ENCODE measurements around the gene UBR4. TPM values are rescaled to one million over a fixed set of nuclear protein-coding genes. Genes with fewer than 3 reads are reported as not detected.

Gene UBR4
- total RNA-seq, 1 donor = 136 TPM

DNA sequence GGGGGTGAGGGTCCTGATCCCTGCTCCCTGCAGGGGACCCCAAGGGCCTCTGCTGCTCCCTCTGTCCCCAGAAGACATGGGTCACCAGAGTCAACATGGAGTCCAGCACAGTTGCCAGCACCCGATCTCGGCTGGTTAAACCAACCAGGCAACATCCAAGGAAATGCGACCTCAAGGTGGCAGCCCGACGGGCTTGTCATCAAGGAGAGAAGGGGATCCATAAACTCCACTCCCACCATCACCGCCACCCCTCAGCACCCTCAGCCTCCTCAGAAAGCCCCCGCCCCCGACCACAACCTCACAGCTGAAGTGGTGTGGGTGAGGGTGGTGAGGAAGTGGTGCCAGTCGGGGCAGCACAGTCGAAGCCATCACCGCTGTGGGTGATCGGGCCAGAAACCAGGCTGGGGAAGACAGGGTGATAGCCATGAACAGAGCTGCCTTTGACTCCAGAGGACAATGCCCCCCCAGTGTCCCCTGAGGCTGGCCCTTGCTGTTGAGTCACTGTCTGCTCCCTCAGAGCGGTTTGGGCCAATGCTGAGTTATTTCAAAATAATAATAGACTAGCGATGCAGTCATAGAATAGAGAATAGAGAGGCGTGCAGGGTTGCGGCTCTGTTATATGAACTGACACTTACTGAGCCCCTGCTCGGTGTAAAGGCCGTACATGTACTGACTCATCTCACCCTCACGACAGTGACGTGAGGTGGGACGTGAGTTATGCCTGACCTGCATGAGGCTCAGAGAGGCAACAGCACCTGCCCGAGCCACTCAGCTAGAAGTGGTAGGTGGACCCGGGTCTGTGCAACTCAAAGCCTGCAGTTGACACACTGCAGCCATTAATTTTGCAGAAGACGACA is 164.9 kb downstream of the UBR4 start:
- DNase-seq (ENCODE audit: low read depth) = peak; percentile 11
- TF ChIP-seq, protein P1, sequence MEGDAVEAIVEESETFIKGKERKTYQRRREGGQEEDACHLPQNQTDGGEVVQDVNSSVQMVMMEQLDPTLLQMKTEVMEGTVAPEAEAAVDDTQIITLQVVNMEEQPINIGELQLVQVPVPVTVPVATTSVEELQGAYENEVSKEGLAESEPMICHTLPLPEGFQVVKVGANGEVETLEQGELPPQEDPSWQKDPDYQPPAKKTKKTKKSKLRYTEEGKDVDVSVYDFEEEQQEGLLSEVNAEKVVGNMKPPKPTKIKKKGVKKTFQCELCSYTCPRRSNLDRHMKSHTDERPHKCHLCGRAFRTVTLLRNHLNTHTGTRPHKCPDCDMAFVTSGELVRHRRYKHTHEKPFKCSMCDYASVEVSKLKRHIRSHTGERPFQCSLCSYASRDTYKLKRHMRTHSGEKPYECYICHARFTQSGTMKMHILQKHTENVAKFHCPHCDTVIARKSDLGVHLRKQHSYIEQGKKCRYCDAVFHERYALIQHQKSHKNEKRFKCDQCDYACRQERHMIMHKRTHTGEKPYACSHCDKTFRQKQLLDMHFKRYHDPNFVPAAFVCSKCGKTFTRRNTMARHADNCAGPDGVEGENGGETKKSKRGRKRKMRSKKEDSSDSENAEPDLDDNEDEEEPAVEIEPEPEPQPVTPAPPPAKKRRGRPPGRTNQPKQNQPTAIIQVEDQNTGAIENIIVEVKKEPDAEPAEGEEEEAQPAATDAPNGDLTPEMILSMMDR (IDR thresholded peaks at IDR 0.05; ENCODE audit: insufficient read depth, low read length) = no peak
- H3K4me3 ChIP-seq (ENCODE audit: low read depth, low read length) = no peak overlapping the region

DNA sequence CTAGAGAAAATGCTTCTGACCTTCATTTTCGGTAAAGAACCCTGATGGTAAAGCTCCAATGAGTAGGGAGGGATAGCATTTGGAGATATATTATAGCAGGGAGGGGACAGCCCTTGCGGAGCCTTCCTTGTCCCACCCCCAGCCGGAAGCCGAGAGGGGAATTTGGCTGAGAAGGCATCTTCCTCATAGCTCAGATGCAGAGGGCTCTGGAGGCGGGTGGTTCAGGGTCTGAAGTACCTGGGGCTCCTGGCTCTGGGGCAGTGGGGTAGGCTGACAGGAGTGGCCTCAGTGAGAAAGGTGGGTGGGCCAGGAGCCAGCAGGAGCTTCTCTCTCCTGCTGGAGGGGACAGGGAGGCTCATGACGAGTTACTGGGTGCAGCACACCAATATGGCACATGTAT is 165.6 kb downstream of the UBR4 start:
- TF ChIP-seq, protein P1 (IDR thresholded peaks at IDR 0.05; ENCODE audit: insufficient read depth, low read length) = no peak
- H3K4me3 ChIP-seq (ENCODE audit: low read depth, low read length) = no peak overlapping the region
- DNase-seq (ENCODE audit: low read depth) = no peak

DNA sequence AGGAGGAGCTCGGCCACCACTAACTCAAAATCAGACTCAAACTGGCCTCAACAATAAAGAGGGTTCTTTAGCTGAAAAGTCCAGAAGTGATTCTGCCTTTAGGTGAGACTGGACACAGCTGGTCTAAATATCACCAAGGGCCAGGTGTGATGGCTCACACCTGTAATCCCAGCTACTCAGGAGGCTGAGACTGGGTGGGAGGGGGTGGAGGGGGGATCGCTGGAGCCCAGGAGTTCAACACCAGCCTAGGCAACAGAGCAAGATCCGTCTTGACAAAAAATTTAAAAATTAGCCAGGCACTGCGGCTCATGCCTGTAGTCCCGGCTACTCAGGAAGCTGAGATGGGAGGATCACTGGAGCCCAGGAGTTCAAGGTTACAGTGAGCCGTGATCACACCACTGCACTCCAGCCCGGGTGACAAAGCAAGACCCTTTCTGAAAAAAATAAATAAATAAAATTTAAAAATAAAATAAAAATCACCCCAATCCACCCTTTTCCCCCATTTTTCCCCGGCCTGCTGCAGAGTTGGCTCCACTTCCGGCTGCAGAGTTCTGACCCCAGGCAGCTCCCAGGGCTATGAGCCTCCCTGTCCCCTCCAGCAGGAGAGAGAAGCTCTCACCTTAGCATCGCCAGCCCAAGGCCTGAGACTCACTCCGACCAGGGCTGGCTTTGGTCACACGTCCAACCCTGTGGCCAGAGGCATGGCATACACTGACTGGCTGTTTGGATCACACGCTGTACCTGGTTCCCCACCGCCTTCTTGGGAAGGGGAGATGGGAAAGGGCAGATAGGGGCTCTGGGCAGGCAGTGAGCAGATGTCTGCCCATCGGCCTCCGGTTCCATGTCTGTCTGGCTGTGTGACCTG is 166.3 kb downstream of the UBR4 start:
- TF ChIP-seq, protein P1 (IDR thresholded peaks at IDR 0.05; ENCODE audit: insufficient read depth, low read length) = no peak
- no peak for DNase-seq (ENCODE audit: low read depth)
- no peak overlapping the region for H3K4me3 ChIP-seq (ENCODE audit: low read depth, low read length)

DNA sequence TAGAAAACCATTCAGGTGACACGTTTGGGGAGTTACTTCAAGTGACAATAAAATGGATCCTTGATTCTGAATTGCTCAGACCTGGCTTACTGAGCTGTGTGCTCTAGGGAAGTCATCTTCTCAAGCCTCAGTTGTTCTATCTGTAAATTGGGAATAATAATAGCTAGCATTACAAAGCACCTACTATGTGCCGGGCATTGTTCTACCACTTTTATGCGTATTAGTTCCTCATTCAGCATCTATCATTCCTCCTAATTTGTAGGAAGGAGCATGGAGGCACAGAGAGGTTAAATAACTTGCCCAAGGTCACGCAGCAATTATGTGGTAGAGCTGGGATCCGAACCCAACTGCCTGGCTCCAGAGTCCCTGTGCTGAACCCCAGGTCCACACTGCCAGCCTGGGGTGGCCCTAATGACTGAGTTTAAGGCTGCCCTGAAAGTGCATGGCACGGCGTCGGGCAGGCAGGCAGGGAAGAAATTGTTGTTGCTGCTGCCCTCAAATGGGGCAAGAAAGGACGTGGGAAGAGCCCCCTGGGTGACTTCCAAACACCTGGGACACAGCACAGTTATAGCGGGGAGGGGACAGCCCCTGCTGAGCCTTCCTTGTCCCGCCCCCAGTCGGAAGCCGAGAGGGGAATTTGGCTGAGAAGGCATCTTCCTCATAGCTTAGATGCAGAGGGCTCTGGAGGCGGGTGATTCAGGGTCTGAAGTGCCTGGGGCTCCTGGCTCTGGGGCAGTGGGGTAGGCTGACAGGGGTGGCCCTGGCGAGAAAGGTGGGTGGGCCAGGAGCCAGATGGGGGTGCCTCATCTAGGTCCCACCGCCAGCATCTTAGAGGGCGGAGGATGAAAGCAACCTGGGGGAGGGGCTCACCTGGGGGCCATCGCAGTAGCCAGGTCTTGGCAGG is 167.1 kb downstream of the UBR4 start:
- DNase-seq (ENCODE audit: low read depth) = no peak
- TF ChIP-seq, protein P1 (IDR thresholded peaks at IDR 0.05; ENCODE audit: insufficient read depth, low read length) = no peak
- H3K4me3 ChIP-seq (ENCODE audit: low read depth, low read length) = no peak overlapping the region

DNA sequence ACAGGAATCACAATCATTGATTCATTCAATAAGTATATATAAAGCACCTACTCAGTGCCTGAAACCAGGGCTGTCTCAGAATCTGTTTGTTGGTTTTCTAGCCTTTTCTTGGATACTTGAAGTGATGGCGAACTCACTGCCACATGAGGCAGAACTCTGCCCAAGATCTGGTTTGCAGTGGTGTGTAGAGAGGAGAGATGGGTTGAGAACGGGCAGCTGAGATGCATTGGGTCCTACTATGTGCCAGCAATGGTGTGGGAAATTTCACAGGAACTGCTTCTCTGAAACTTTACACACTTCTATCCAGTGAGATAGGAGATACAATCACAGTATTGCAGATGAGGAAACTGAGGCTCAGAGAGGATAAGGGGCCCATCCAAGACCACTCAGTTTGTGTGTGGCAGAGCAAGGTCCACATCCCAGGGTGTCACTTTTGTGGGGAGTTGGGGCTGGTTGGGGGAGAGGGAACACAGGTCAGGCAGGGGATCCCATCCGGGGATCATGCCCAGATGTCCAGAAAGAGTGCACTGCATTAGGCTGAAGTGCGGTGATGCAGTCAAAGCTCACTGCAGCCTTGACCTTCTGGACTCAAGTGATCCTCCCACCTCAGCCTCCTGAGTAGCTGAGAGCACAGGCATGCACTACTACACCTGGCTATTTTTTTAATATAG is 169.9 kb downstream of the UBR4 start:
- no peak overlapping the region for H3K4me3 ChIP-seq (ENCODE audit: low read depth, low read length)
- DNase-seq (ENCODE audit: low read depth) = no peak
- TF ChIP-seq, protein P1 (IDR thresholded peaks at IDR 0.05; ENCODE audit: insufficient read depth, low read length) = no peak

DNA sequence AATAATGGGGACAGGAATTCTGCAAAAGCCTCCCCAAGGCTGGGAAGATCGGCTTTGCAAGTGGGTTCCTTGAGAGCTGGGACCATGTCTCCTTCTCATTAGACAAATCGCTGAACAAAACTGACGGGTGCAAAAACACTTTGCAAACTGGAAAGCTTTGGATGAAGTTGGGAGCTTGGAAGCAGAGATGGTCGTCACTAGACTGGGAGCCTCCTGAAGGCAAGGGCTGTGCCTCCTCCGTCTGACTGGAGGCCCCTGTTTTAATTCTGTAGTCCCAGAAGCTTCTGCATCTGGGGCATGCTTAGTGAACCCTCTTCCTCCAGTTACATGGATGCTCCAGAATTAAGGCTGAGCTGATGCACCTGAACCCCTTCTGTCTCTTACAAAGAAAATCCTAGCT is 171.3 kb downstream of the UBR4 start:
- DNase-seq (ENCODE audit: low read depth) = no peak
- TF ChIP-seq, protein P1 (IDR thresholded peaks at IDR 0.05; ENCODE audit: insufficient read depth, low read length) = no peak
- H3K4me3 ChIP-seq (ENCODE audit: low read depth, low read length) = no peak overlapping the region

Data from fibroblast of the aortic adventitia (primary cell).